Activated gamma-delta T cell (primary cell): ENCODE measurements around the gene MTCP1.

ENCODE experiments used
- DNase-seq: peaks from one replicate; lab custom pipeline; 2025; lab: John Stamatoyannopoulos, UW

MTCP1 gene

GRCh38 chrX:155053656-155054055 is 17.3 kb downstream of the MTCP1 start:
- DNase-seq: no peak

- DNase-seq: no peak
Observed at GRCh38 chrX:155052738-155053498, 18.0 kb downstream of the MTCP1 start.

DNA sequence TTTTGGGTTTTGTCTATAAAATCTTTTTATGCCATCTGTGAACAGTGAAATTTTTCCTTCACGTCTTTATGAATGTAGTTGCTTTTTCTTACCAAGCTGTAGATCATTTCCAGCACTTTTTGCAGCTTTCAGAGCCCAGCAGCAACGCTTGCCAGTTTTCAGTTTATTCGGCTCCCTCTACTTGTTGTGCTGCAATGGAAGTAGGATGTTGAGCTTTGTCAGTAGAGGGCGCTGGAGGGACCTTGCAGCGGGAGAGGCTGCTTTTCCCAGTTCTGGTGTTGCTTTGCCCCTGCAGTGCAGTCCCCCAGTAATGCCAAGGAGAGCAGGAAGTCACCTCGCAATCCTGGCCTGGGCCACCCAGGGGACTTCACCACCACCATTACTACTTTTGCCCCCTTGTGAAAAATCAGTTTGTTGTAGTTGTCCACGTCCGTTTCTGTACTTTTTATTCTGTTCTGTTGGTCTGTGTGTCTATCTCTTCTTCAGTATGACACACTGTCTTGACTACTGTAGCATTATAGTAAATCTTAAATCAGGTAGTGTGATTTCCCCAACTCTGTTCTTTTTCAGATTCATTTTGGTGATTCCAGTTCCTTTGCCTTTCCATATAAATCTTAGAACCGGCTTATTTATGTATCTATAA is 21.8 kb downstream of the MTCP1 start:
- DNase-seq: no peak

GRCh38 chrX:155046811-155047528 is 24.0 kb downstream of the MTCP1 start:
- no peak for DNase-seq

GRCh38 chrX:155046129-155046810 is 24.7 kb downstream of the MTCP1 start:
- no peak for DNase-seq

GRCh38 chrX:155035688-155036087 is 35.2 kb downstream of the MTCP1 start:
- DNase-seq: no peak

DNA sequence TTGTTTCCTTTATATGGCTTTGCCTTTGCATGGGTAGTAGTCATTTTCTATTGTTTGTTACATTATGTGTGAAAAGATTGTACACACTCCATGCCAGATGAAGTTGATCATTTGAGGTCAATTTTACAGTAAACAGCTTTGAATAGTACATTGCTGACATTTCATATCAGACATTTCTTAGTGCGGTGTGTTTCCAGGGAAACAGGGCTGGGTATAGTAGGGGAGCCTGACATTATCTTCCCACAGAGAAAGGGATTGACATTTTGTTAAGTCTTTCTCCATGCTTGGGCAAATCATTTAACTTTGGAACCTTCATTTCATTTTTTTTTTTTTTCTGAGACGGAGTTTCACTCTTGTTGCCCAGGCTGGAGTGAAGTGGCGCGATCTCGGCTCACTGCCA is 39.3 kb downstream of the MTCP1 start:
- DNase-seq: no peak

DNA sequence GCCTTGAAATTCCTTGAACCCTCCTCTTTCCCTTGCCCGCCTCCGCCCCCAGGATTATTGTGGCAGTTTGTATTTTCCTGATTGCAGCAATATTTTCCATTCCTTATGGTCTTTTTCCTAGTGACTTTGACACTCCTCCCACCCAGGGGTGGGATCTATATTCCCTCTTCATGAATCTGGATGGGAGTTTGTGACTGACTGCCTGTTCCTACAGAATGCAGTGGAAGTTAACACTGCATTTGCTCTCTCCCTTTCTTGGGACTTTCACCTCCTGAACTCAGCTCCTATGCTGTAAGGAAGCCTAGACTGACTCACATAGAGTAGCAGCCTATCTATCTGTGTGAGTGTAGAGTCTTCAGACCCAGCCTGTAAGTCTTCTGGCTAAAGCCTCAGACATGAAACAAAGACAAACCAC is 42.1 kb downstream of the MTCP1 start:
- no peak for DNase-seq

DNA sequence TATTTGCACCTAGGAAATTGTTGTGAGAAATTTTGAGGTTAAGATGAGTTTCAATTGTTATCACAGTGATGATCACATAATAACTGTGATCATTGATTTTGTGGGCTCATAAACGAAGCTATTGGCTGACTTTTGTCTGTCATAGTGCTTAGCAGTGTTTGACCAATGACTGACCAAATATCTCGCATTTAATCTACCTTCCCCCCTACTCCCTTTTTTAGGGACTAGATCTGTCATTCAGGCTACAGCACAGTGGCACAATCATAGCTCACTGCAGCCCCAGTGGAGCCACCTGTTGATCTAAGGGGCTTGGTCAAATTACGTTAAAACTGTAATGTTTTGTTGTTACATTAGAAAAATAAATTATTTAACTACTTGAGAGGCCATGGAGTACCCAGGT is 42.8 kb downstream of the MTCP1 start:
- no peak for DNase-seq

DNA sequence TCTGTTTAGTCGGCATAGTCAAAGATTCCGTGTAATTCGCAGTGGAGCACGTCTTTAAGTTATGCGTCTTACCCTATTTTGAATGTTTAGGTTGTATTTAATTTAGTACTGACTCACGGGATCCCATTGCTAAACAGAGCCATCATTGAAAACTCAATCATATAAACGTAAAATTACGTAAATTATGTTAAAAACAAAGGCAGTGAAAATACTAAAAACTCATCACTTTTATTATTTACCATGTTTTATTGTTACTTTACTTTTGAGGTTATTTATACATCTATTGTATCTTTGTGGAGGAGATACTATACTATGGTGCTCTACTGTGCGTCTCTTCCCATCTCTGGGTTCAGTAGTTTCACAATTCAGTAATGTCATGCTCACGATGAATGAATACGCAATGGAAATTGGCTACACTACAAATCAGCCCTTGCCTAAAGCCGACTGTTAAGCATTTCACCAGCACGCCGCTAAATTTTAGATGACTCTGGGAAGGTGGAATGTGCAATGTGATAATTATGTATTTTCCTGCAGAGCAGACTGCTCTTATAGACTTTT is 43.3 kb downstream of the MTCP1 start:
- DNase-seq: no peak

DNA sequence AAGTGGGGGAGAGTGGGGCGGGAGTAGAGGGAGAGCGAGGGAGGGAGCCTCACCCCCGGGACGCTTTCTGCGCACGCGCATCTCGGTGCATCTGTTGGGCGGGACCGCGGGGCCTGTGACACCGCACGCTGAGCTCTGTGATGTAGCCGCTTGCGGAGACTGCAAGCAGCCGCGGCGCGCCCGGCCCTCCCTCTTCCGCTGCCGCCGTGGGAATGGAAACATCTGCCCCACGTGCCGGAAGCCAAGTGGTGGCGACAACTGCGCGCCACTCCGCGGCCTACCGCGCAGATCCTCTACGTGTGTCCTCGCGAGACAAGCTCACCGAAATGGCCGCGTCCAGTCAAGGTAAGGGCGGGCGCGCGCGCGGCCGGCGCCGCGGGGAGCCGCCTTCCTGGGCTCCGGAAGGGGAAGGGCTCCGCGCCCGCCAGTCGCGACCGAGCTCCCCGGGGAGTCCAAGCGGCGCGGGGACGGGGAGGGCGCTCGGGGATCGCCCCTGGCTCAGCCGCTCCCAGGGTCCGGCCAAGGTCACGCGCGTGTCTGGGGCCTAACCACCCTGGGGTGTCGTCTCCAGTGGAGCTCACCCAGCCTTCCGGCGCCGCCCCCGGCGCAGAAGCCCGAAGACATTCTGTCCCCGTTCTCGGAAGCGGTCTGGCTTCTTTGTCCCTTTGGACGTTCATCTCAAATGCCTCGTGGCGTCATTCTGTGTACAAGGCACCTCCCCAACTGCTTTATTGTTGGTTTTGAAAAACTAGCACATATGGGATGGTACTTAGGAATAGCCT is 44.0 kb downstream of the MTCP1 start, which contains the start of gene FUNDC2:
Gene FUNDC2 (plus strand): TSS at position 118 of the 782 bp plus-strand sequence. CDS start 95 bp downstream, at position 213.
- peak; percentile 90 for DNase-seq

DNA sequence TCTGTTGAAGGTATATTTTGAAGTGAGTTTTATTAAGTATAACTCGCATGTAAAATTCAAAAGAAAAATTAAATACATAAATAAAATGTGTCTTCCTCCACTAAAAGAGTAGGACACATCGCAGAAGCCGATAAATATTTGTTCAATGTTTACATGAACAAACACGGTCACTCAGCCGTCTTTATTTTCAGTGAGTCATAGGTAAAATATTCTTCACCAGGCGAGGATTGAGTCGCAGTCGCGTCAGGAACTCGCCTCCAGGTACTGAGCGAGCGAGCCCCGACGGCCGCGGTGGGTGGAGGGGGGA is 44.6 kb downstream of the MTCP1 start:
- no peak for DNase-seq

DNA sequence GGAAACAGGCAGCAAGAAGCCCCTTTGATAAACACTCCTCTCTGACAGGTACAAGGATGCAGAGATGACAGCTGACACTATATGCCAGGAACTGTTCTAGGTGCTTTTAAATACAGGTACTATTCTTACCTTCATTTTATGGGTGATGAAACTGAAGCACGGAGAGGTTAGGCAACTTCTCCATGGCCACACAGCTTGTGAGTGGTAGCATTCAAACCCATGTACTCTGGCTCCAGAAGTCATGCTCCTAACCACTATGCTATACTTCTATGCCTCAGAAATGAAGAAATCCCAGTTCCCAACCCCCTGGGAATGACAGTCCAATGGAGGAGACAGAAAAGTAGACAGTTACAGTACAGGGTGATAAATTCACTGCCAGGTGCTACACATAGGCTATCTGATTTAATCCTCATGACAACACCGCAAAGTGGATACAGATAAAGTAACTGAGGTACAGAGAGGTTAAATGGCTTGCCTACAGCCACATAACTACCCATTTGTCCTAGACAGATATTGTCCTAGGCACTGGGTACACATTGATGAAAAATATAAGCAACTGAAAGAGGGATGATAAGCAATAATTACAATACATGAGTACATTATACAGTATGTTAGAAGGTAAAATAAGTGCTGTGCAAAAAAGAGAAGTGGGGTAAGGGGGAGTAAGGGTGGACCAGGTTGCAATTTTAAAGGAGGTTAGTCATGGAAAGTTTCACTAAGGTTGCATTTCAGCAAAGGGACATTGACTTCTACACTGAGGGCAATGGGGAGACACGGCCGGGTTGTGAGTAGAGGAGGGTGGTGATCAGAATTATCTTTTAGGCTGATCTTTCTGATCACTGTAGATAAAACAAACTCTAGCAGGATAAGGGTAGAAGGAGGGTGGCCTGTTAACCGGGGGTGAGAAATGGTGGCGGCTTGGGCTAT is 46.8 kb downstream of the MTCP1 start:
- no peak for DNase-seq

DNA sequence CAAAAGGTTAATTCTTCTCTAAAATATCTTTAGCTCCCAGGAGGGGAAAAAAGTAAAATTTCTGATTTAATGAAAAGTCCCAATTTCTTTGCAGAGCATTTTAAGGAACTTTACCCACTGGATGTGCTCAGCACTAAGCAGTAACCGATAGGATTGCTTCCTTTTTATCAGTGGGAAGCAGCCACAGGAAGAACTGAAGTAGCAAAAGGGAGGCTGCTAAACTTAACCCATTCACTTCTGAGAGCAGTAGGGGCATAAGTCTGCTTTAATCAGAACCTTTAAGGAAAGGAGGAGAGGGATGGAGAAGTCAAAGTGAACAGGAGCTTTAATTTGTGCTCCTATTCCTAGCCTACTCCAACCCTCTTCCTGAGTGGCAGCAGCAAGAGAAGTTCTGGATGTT is 48.4 kb downstream of the MTCP1 start, which contains the start of gene F8:
Gene F8 (minus strand): TSS at position 139 of the 400 bp plus-strand sequence. CDS start 171 bp downstream, outside the sequence.
- no peak for DNase-seq

DNA sequence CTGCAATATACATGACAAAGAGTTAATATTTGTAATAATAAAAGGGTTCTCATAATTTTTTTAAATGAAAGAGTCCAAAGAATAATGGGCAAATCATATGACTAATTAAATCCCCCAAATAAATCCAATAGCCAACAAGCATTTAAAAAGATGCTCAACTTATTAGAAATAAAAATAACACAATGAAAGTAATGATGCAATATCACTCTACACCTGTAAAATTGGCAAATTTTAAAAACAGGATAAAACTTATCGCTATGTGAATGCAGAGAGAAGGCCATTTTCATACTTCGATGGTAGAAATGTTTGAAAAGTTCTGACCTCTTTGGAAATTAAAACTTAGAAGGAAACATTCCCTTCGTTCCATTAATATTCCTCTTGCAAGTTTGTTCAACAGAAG is 50.3 kb downstream of the MTCP1 start:
- DNase-seq: no peak
